Measurements from ENCODE around the gene RBM15. TPM values are rescaled to one million over a fixed set of nuclear protein-coding genes. Genes with fewer than 3 reads are reported as not detected.

RBM15 gene
- total and polyA plus RNA-seq, 2 of the 13 experiments (the other 11 are each of a cell fraction or from before 2014, with no cell fraction given): 13.5 to 36.4 TPM

DNA sequence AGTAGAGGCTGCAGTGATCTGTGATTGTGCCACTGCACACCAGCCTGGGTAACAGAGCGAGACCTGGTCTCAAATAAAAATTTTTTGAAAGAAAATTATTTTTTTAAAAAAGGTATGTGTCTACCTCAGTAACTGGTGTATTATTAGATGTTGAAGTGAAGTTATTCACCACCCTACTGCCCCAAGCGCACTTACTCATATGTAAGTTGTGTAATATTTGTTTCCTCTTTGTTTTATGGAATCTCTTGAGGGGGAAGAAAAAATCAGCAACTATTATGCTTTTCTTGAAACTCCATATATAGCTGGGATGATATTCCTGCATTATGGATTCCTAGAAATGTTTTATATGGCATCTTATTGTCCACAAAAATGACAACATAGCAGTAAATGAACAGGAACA lies 21.3 kb downstream of the RBM15 start:
- TF ChIP-seq HNRNPUL1 (IDR thresholded peaks at IDR 0.05; ENCODE audit: low read depth, low read length) (no peak), SAP130 (CRISPR knock-in tag; IDR thresholded peaks at IDR 0.05; ENCODE audit: low read depth) (no peak), FOXJ3 (CRISPR knock-in tag; IDR thresholded peaks at IDR 0.05; ENCODE audit: borderline replicate concordance) (no peak)
- TF ChIP-seq, protein P1, sequence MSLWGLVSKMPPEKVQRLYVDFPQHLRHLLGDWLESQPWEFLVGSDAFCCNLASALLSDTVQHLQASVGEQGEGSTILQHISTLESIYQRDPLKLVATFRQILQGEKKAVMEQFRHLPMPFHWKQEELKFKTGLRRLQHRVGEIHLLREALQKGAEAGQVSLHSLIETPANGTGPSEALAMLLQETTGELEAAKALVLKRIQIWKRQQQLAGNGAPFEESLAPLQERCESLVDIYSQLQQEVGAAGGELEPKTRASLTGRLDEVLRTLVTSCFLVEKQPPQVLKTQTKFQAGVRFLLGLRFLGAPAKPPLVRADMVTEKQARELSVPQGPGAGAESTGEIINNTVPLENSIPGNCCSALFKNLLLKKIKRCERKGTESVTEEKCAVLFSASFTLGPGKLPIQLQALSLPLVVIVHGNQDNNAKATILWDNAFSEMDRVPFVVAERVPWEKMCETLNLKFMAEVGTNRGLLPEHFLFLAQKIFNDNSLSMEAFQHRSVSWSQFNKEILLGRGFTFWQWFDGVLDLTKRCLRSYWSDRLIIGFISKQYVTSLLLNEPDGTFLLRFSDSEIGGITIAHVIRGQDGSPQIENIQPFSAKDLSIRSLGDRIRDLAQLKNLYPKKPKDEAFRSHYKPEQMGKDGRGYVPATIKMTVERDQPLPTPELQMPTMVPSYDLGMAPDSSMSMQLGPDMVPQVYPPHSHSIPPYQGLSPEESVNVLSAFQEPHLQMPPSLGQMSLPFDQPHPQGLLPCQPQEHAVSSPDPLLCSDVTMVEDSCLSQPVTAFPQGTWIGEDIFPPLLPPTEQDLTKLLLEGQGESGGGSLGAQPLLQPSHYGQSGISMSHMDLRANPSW (CRISPR knock-in tag; IDR thresholded peaks at IDR 0.05; ENCODE audit: borderline replicate concordance): no peak
- TF ChIP-seq, protein P2, sequence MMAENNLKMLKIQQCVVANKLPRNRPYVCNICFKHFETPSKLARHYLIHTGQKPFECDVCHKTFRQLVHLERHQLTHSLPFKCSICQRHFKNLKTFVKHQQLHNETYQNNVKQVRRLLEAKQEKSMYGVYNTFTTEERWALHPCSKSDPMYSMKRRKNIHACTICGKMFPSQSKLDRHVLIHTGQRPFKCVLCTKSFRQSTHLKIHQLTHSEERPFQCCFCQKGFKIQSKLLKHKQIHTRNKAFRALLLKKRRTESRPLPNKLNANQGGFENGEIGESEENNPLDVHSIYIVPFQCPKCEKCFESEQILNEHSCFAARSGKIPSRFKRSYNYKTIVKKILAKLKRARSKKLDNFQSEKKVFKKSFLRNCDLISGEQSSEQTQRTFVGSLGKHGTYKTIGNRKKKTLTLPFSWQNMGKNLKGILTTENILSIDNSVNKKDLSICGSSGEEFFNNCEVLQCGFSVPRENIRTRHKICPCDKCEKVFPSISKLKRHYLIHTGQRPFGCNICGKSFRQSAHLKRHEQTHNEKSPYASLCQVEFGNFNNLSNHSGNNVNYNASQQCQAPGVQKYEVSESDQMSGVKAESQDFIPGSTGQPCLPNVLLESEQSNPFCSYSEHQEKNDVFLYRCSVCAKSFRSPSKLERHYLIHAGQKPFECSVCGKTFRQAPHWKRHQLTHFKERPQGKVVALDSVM (CRISPR knock-in tag; IDR thresholded peaks at IDR 0.05): peak; percentile 60; the same call in 1 of the 2 replicates
- no peak overlapping the region for H3K4me2 ChIP-seq (ENCODE audit: low read depth, low read length)
- H3K9me3 ChIP-seq (ENCODE audit: low read length): no peaks in the 10 kb centered on the region
- BruUV-seq (replicated peaks): no TSS peak
- FAIRE-seq (no peak), ATAC-seq (no peak), DNase-seq (ENCODE audit: low spot score) (no peak)
- H4K20me1 ChIP-seq (ENCODE audit: insufficient read depth, low read length): no peaks in the 10 kb centered on the region
- peaks cover 4 to 23% of the 10 kb centered on the region in 2 experiments; a peak in 3 of 5 replicates for H3K36me3 ChIP-seq (replicated peaks in 1 of 2; ENCODE audit: control insufficient read depth in 1 of 2, insufficient read depth in 2 of 2, low read length in 2 of 2)
- in situ Hi-C loops (cut with HindIII; ENCODE audit: extremely low pct_ligation_motif_present, low pct_unique_long_range_greater_than_20kb): no loop called here
- 95% methylated on average over 2 of the region's 2 CpGs for WGBS (ENCODE audit: low lambda C conversion rate)
- intact Hi-C loops (cut with micrococcal nuclease; ENCODE audit: unreplicated experiment): no loop called here
- H3K79me2 ChIP-seq (ENCODE audit: insufficient read depth, low read length): peaks cover 32% of the 10 kb centered on the region
- no peaks in the 10 kb centered on the region for H3K27me3 ChIP-seq (ENCODE audit: control insufficient read depth in 1 of 2, insufficient read depth in 2 of 2, low read length in 2 of 2)
- ChIA-PET POLR2A (no interaction called here), CTCF (ENCODE audit: low intra/inter-chr PET ratio, low total read pairs) (no interaction called here)
- no peak overlapping the region for H2AFZ ChIP-seq (ENCODE audit: low read length)
- H3K4me3 ChIP-seq (replicated peaks in 1 of 3; ENCODE audit: insufficient read depth in 1 of 3, low read depth in 2 of 3, low read length in 3 of 3): no peak overlapping the region
- H3K9ac ChIP-seq (ENCODE audit: insufficient read depth, low read depth, low read length): no peak overlapping the region
- H3K27ac ChIP-seq (ENCODE audit: extremely low read length, insufficient read depth, low read length): no peak overlapping the region
- H3K4me1 ChIP-seq (ENCODE audit: insufficient read depth, low read length): peaks cover 2% of the 10 kb centered on the region

All from HepG2 (cell line).